HepG2 (cell line): ENCODE data around the gene TMEM221. TPM values are rescaled to one million over a fixed set of nuclear protein-coding genes. Genes with fewer than 3 reads are reported as not detected.

Experiments used
- ADNP ChIP-seq: sonication (generic); formaldehyde crosslinking; IDR thresholded peaks from 2 replicates; pipeline ENCODE4 v1.4.0; 2020; ENCODE audit warnings: missing genetic modification reagents
- ARHGAP35 ChIP-seq: sonication (generic); formaldehyde crosslinking; IDR thresholded peaks from 2 replicates; pipeline ENCODE4 v1.9.0; 2022; ENCODE audit warnings: mild to moderate bottlenecking, inconsistent platforms, moderate library complexity, missing genetic modification reagents, borderline replicate concordance
- BORCS8-MEF2B ChIP-seq: sonication (generic); formaldehyde crosslinking; IDR thresholded peaks from 2 replicates; pipeline ENCODE4 v1.8.0; 2022; ENCODE audit warnings: mild to moderate bottlenecking, missing genetic modification reagents
- CEBPB ChIP-seq: IDR thresholded peaks from 2 replicates; pipeline ENCODE4 v1.6.1; 2011; ENCODE audit warnings: low read depth, low read length, improper control_type of control experiment, borderline replicate concordance
- GATAD1 ChIP-seq: IDR thresholded peaks from 2 replicates; pipeline ENCODE4 v1.6.1; 2016; ENCODE audit warnings: missing genetic modification reagents, missing compliant biosample characterization
- IRF2 ChIP-seq: IDR thresholded peaks from 2 replicates; pipeline ENCODE4 v1.6.1; 2018; ENCODE audit warnings: missing genetic modification reagents, missing compliant biosample characterization
- KLF13 ChIP-seq: sonication (generic); formaldehyde crosslinking; IDR thresholded peaks from 2 replicates; pipeline ENCODE4 v1.4.0; 2020; ENCODE audit warnings: mild to moderate bottlenecking, missing genetic modification reagents
- MEIS1 ChIP-seq: sonication (generic); formaldehyde crosslinking; IDR thresholded peaks from 2 replicates; pipeline ENCODE4 v1.9.0; 2021; ENCODE audit warnings: mild to moderate bottlenecking, missing genetic modification reagents, moderate library complexity, borderline replicate concordance
- NCOA1 ChIP-seq: sonication (generic); formaldehyde crosslinking; IDR thresholded peaks from 2 replicates; pipeline ENCODE4 v1.9.0; 2021; ENCODE audit warnings: missing genetic modification reagents
- POGZ ChIP-seq: sonication (generic); formaldehyde crosslinking; IDR thresholded peaks from 2 replicates; pipeline ENCODE4 v1.4.0; 2020; ENCODE audit warnings: mild to moderate bottlenecking, missing genetic modification reagents
- RBFOX2 ChIP-seq: fragments of 200-400 bp; formaldehyde crosslinking; IDR thresholded peaks from 2 replicates; pipeline ENCODE4 v1.6.1; 2017; ENCODE audit warnings: low read depth, mild to moderate bottlenecking, low read length
- SIX1 ChIP-seq: sonication (generic); formaldehyde crosslinking; IDR thresholded peaks from 2 replicates; pipeline ENCODE4 v1.4.0; 2020; ENCODE audit warnings: missing genetic modification reagents, borderline replicate concordance
- ZNF292 ChIP-seq: sonication (generic); formaldehyde crosslinking; IDR thresholded peaks from 2 replicates; pipeline ENCODE4 v1.8.1; 2022; ENCODE audit warnings: mild to moderate bottlenecking, low read depth, missing genetic modification reagents, borderline replicate concordance
- ZNF331 ChIP-seq: sonication (generic); formaldehyde crosslinking; IDR thresholded peaks from 2 replicates; pipeline ENCODE4 v1.4.0; 2020; ENCODE audit warnings: missing genetic modification reagents
- ZNF678 ChIP-seq: sonication (generic); formaldehyde crosslinking; IDR thresholded peaks from 2 replicates; pipeline ENCODE4 v1.4.0; 2020; ENCODE audit warnings: mild to moderate bottlenecking, missing genetic modification reagents
- ZSCAN20 ChIP-seq: sonication (generic); formaldehyde crosslinking; IDR thresholded peaks from 2 replicates; pipeline ENCODE4 v1.4.0; 2020; ENCODE audit warnings: missing genetic modification reagents, mild to moderate bottlenecking, borderline replicate concordance
- polyA plus RNA-seq, 8 experiments: library from polyadenylated mRNA; depleted of rRNA in 3 of 8; stranded (reverse) in 7 of 8; unstranded in 1 of 8; fragments of >200 nt; fragmentation: Illumina TruSeq in 4 of 8; extraction: Trizol in 4 of 8; gene quantifications; 2 replicates each; pipeline versions ENCODE4 v1.2.1 to v1.2.3, GENCODE V29; 2011 to 2016; ENCODE audit warnings: low read depth in 4 of 8, missing spikeins in 1 of 8, mixed read lengths in 1 of 8; ENCODE audit not compliant: insufficient read depth in 1 of 8
- total RNA-seq, 5 experiments: library from RNA; depleted of rRNA; stranded (reverse); fragments of >200 nt; fragmentation: Illumina TruSeq; extraction: Trizol; gene quantifications; 2 replicates each; pipeline ENCODE4 v1.2.3, GENCODE V29; 2016; ENCODE audit warnings: low read depth in 1 of 5
- TF ChIP-seq, protein P1 (sequence below): sonication (generic); formaldehyde crosslinking; IDR thresholded peaks from 2 replicates; pipeline ENCODE4 v1.4.0; 2020; ENCODE audit warnings: missing genetic modification reagents, borderline replicate concordance
- TF ChIP-seq, protein P2 (sequence below): sonication (generic); formaldehyde crosslinking; IDR thresholded peaks from 2 replicates; pipeline ENCODE4 v1.5.1; 2020; ENCODE audit warnings: missing genetic modification reagents, mild to moderate bottlenecking, borderline replicate concordance
- TF ChIP-seq, protein P3 (sequence below): sonication (generic); formaldehyde crosslinking; IDR thresholded peaks from 2 replicates; pipeline ENCODE4 v1.9.0; 2021; ENCODE audit warnings: missing genetic modification reagents, mild to moderate bottlenecking, borderline replicate concordance
- TF ChIP-seq, protein P4 (sequence below): sonication (generic); formaldehyde crosslinking; IDR thresholded peaks from 2 replicates; pipeline ENCODE4 v1.5.0; 2020; ENCODE audit warnings: mild to moderate bottlenecking, missing genetic modification reagents, borderline replicate concordance

Gene TMEM221
- total and polyA plus RNA-seq, 2 of the 13 experiments (the other 11 are each of a cell fraction or from before 2014, with no cell fraction given) = 0.33 to 0.77 TPM

DNA sequence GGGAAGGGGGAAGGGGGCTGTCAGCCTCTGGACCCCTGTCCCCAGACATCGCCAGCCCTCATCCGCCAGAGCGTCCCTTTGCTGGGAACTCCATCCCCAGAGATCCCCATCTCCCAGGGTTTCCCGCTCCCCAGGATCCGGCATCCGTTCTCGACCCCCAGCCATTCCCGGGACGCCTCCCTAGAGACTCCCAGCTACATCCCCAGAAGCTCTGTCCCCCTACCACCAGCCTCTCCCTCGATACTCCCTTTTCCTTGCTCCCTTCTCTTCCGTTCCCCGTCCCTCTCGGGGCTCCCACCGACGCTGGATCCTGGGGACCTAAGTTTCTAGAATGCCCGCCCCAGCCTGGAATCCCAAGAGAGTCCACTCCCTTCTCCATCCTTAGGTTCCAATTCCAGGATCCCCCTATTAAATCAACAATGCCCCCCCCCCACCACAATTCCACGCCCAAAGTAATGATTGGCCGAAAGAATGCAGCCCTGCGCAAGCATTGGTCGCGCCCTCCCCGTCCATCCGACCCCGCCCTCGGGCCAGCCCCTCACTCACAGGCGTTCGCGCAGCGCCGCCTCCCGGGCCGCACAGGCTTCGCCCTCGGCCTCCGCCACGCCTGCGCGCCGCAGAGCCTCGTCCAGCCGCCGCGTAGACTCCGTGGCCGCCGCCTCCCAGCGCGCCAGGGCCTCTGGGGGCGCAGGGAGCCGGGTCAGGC is 57.6 kb downstream of the TMEM221 start (continued):
- TF ChIP-seq RBFOX2 (peak; percentile 45; the same call in 1 of the 2 replicates), SIX1 (CRISPR knock-in tag) (no peak), MEIS1 (CRISPR knock-in tag) (no peak), NCOA1 (CRISPR knock-in tag) (no peak), BORCS8-MEF2B (CRISPR knock-in tag) (0 out of 2 replicates have a peak, but pooled peaks have one; percentile 60), ADNP (CRISPR knock-in tag) (no peak), ZNF678 (CRISPR knock-in tag) (no peak), ZNF331 (CRISPR knock-in tag) (0 out of 2 replicates have a peak, but pooled peaks have one; percentile 26), GATAD1 (CRISPR knock-in tag) (no peak; the same call in 1 of the 2 replicates), ZNF292 (CRISPR knock-in tag) (no peak), ARHGAP35 (CRISPR knock-in tag) (no peak), POGZ (peak; percentile 62), ZSCAN20 (CRISPR knock-in tag) (peak; percentile 52; the same call in 1 of the 2 replicates), KLF13 (CRISPR knock-in tag) (no peak), IRF2 (CRISPR knock-in tag) (peak; percentile 37; the same call in 1 of the 2 replicates), CEBPB (no peak)
- TF ChIP-seq, protein P1, sequence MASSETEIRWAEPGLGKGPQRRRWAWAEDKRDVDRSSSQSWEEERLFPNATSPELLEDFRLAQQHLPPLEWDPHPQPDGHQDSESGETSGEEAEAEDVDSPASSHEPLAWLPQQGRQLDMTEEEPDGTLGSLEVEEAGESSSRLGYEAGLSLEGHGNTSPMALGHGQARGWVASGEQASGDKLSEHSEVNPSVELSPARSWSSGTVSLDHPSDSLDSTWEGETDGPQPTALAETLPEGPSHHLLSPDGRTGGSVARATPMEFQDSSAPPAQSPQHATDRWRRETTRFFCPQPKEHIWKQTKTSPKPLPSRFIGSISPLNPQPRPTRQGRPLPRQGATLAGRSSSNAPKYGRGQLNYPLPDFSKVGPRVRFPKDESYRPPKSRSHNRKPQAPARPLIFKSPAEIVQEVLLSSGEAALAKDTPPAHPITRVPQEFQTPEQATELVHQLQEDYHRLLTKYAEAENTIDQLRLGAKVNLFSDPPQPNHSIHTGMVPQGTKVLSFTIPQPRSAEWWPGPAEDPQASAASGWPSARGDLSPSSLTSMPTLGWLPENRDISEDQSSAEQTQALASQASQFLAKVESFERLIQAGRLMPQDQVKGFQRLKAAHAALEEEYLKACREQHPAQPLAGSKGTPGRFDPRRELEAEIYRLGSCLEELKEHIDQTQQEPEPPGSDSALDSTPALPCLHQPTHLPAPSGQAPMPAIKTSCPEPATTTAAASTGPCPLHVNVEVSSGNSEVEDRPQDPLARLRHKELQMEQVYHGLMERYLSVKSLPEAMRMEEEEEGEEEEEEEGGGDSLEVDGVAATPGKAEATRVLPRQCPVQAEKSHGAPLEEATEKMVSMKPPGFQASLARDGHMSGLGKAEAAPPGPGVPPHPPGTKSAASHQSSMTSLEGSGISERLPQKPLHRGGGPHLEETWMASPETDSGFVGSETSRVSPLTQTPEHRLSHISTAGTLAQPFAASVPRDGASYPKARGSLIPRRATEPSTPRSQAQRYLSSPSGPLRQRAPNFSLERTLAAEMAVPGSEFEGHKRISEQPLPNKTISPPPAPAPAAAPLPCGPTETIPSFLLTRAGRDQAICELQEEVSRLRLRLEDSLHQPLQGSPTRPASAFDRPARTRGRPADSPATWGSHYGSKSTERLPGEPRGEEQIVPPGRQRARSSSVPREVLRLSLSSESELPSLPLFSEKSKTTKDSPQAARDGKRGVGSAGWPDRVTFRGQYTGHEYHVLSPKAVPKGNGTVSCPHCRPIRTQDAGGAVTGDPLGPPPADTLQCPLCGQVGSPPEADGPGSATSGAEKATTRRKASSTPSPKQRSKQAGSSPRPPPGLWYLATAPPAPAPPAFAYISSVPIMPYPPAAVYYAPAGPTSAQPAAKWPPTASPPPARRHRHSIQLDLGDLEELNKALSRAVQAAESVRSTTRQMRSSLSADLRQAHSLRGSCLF = no peak
- TF ChIP-seq, protein P2, sequence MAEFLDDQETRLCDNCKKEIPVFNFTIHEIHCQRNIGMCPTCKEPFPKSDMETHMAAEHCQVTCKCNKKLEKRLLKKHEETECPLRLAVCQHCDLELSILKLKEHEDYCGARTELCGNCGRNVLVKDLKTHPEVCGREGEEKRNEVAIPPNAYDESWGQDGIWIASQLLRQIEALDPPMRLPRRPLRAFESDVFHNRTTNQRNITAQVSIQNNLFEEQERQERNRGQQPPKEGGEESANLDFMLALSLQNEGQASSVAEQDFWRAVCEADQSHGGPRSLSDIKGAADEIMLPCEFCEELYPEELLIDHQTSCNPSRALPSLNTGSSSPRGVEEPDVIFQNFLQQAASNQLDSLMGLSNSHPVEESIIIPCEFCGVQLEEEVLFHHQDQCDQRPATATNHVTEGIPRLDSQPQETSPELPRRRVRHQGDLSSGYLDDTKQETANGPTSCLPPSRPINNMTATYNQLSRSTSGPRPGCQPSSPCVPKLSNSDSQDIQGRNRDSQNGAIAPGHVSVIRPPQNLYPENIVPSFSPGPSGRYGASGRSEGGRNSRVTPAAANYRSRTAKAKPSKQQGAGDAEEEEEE = no peak
- TF ChIP-seq, protein P3, sequence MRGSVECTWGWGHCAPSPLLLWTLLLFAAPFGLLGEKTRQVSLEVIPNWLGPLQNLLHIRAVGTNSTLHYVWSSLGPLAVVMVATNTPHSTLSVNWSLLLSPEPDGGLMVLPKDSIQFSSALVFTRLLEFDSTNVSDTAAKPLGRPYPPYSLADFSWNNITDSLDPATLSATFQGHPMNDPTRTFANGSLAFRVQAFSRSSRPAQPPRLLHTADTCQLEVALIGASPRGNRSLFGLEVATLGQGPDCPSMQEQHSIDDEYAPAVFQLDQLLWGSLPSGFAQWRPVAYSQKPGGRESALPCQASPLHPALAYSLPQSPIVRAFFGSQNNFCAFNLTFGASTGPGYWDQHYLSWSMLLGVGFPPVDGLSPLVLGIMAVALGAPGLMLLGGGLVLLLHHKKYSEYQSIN (CRISPR knock-in tag) = no peak
- TF ChIP-seq, protein P4, sequence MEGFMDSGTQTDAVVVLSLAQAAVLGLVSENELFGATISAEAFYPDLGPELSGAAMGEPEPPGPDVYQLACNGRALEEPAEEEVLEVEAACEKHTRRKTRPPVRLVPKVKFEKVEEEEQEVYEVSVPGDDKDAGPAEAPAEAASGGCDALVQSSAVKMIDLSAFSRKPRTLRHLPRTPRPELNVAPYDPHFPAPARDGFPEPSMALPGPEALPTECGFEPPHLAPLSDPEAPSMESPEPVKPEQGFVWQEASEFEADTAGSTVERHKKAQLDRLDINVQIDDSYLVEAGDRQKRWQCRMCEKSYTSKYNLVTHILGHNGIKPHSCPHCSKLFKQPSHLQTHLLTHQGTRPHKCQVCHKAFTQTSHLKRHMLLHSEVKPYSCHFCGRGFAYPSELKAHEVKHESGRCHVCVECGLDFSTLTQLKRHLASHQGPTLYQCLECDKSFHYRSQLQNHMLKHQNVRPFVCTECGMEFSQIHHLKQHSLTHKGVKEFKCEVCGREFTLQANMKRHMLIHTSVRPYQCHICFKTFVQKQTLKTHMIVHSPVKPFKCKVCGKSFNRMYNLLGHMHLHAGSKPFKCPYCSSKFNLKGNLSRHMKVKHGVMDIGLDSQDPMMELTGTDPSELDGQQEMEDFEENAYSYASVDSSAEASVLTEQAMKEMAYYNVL = no peak
